DND-41 (cell line): ENCODE data around the gene MEP1A.
"Not testable (repeated sequence)": the region's sequence is repeated elsewhere in the genome, so short reads cannot be mapped to it uniquely, and the experiment has no call there.

Source experiments
- ATAC-seq: fragments of 200-7000 bp; cut with Tn5 transposase; 3 replicates; pipeline ENCODE4 v1.9.1; 2021; ENCODE audit warnings: low read depth; ENCODE audit not compliant: insufficient read depth
- DNase-seq: peaks from one replicate; pipeline ENCODE4 v3.0.0-alpha.2; 2020
- H2AFZ ChIP-seq: 2 replicates; pipeline ENCODE4 v1.6.0; 2012; ENCODE audit warnings: low read depth, low read length
- H3K27ac ChIP-seq: 2 replicates; pipeline ENCODE4 v1.5.1; 2012; ENCODE audit warnings: low read length, inconsistent platforms
- H3K27me3 ChIP-seq: fragments of 200-600 bp; sonication (generic); 2 replicates; pipeline ENCODE4 v1.6.0; 2012; ENCODE audit warnings: low read length, mild to moderate bottlenecking, inconsistent platforms; ENCODE audit not compliant: insufficient read depth, poor library complexity
- H3K36me3 ChIP-seq: 2 replicates; pipeline ENCODE4 v1.5.1; 2012; ENCODE audit warnings: low read length, inconsistent platforms; ENCODE audit not compliant: insufficient read depth
- H3K4me1 ChIP-seq: 2 replicates; pipeline ENCODE4 v1.5.1; 2012; ENCODE audit warnings: mild to moderate bottlenecking, low read length; ENCODE audit not compliant: insufficient read depth
- H3K4me2 ChIP-seq: 2 replicates; pipeline ENCODE4 v1.6.0; 2012; ENCODE audit warnings: mild to moderate bottlenecking, moderate library complexity, low read length, inconsistent platforms; ENCODE audit not compliant: insufficient read depth
- H3K4me3 ChIP-seq, 2 experiments: fragments of 200-600 bp in 1 of 2; shearing (Covaris generic) in 1 of 2; 2 replicates each; pipeline ENCODE4 v1.5.1; 2012 to 2016; ENCODE audit warnings: inconsistent platforms in 2 of 2, low read length in 2 of 2, mild to moderate bottlenecking in 2 of 2, low read depth in 1 of 2, moderate library complexity in 1 of 2
- H3K79me2 ChIP-seq: 2 replicates; pipeline ENCODE4 v1.6.0; 2012; ENCODE audit warnings: low read length, inconsistent platforms; ENCODE audit not compliant: insufficient read depth
- H3K9ac ChIP-seq: 2 replicates; pipeline ENCODE4 v1.6.0; 2012; ENCODE audit warnings: low read depth, mild to moderate bottlenecking, inconsistent platforms, low read length, moderate library complexity
- H3K9me3 ChIP-seq: 2 replicates; pipeline ENCODE4 v1.5.1; 2012; ENCODE audit warnings: low read length, moderate library complexity, mild to moderate bottlenecking, inconsistent platforms; ENCODE audit not compliant: insufficient read depth, severe bottlenecking
- H4K20me1 ChIP-seq: 2 replicates; pipeline ENCODE4 v1.6.0; 2012; ENCODE audit warnings: low read length; ENCODE audit not compliant: insufficient read depth
- CTCF ChIP-seq: IDR thresholded peaks from 2 replicates; pipeline ENCODE4 v1.5.1; 2012; ENCODE audit warnings: borderline replicate concordance, low read length, moderate library complexity, mild to moderate bottlenecking; ENCODE audit not compliant: poor library complexity, severe bottlenecking; ENCODE audit errors: extremely low read depth
- EZH2 ChIP-seq: IDR thresholded peaks from 3 replicates; pipeline ENCODE4 v1.6.1; 2012; ENCODE audit warnings: borderline replicate concordance, low read depth, mild to moderate bottlenecking, moderate library complexity, low read length, inconsistent platforms; ENCODE audit not compliant: severe bottlenecking

The MEP1A gene

GRCh38 chr6:46819561-46819960 lies 26.4 kb downstream of the MEP1A start:
- H3K9ac ChIP-seq = no peak overlapping the region
- H3K79me2 ChIP-seq = no peaks in the 10 kb centered on the region
- H3K4me3 ChIP-seq = no peak overlapping the region
- H3K4me2 ChIP-seq = no peak overlapping the region
- H4K20me1 ChIP-seq = no peaks in the 10 kb centered on the region
- no peak overlapping the region for H3K27ac ChIP-seq
- no peak for TF ChIP-seq EZH2
- no peak for TF ChIP-seq CTCF
- H3K36me3 ChIP-seq = no peaks in the 10 kb centered on the region
- no peaks in the 10 kb centered on the region for H3K9me3 ChIP-seq
- DNase-seq (no peak), ATAC-seq (no peak)
- no peaks in the 10 kb centered on the region for H3K27me3 ChIP-seq
- no peaks in the 10 kb centered on the region for H3K4me1 ChIP-seq
- no peak overlapping the region for H2AFZ ChIP-seq

GRCh38 chr6:46821458-46821881 lies 28.3 kb downstream of the MEP1A start:
- Histone ChIP-seq H4K20me1 (no peaks in the 10 kb centered on the region), H3K9me3 (no peaks in the 10 kb centered on the region), H3K79me2 (no peaks in the 10 kb centered on the region), H3K4me1 (no peaks in the 10 kb centered on the region), H3K9ac (no peak overlapping the region), H3K27ac (no peak overlapping the region), H3K4me3 (no peak overlapping the region), H2AFZ (no peak overlapping the region), H3K4me2 (no peak overlapping the region), H3K36me3 (no peaks in the 10 kb centered on the region), H3K27me3 (no peaks in the 10 kb centered on the region)
- no peak for TF ChIP-seq EZH2
- no peak for TF ChIP-seq CTCF
- no peak for DNase-seq
- no peak for ATAC-seq

GRCh38 chr6:46828939-46829338 lies 35.8 kb downstream of the MEP1A start:
- Histone ChIP-seq H3K36me3 (no peaks in the 10 kb centered on the region), H3K4me2 (no peak overlapping the region), H3K27me3 (no peaks in the 10 kb centered on the region), H3K9ac (no peak overlapping the region), H4K20me1 (no peaks in the 10 kb centered on the region), H3K79me2 (no peaks in the 10 kb centered on the region), H3K4me1 (no peaks in the 10 kb centered on the region), H2AFZ (no peak overlapping the region), H3K9me3 (no peaks in the 10 kb centered on the region), H3K4me3 (no peak overlapping the region), H3K27ac (no peak overlapping the region)
- DNase-seq (no peak), ATAC-seq (no peak)
- TF ChIP-seq CTCF (no peak), EZH2 (no peak)

- no peaks in the 10 kb centered on the region for H3K27me3 ChIP-seq
- no peak overlapping the region for H2AFZ ChIP-seq
- no peak for DNase-seq
- H3K36me3 ChIP-seq = no peaks in the 10 kb centered on the region
- no peak for ATAC-seq
- H3K9ac ChIP-seq = no peak overlapping the region
- no peaks in the 10 kb centered on the region for H3K79me2 ChIP-seq
- no peak for TF ChIP-seq CTCF
- TF ChIP-seq EZH2 = no peak
- no peaks in the 10 kb centered on the region for H3K4me1 ChIP-seq
- no peak overlapping the region for H3K27ac ChIP-seq
- H3K4me2 ChIP-seq = no peak overlapping the region
- H4K20me1 ChIP-seq = no peaks in the 10 kb centered on the region
- H3K4me3 ChIP-seq = no peak overlapping the region
- no peaks in the 10 kb centered on the region for H3K9me3 ChIP-seq
Observed at GRCh38 chr6:46832816-46833215, 39.6 kb downstream of the MEP1A start.

GRCh38 chr6:46834257-46834916 lies 41.2 kb downstream of the MEP1A start:
- not testable (repeated sequence) for H2AFZ ChIP-seq, DNase-seq, H3K4me3 ChIP-seq, H3K4me2 ChIP-seq, H3K27ac ChIP-seq, H4K20me1 ChIP-seq, H3K79me2 ChIP-seq, H3K27me3 ChIP-seq, H3K36me3 ChIP-seq, H3K9ac ChIP-seq, H3K9me3 ChIP-seq, ATAC-seq, H3K4me1 ChIP-seq
